ENCODE data around the gene LRCH4.
A peak's percentile ranks its signal among the peaks of the same experiment; 100 is the strongest.
"Not testable (repeated sequence)": the region's sequence is repeated elsewhere in the genome, so short reads cannot be mapped to it uniquely, and the experiment has no call there.

LRCH4 gene

DNA sequence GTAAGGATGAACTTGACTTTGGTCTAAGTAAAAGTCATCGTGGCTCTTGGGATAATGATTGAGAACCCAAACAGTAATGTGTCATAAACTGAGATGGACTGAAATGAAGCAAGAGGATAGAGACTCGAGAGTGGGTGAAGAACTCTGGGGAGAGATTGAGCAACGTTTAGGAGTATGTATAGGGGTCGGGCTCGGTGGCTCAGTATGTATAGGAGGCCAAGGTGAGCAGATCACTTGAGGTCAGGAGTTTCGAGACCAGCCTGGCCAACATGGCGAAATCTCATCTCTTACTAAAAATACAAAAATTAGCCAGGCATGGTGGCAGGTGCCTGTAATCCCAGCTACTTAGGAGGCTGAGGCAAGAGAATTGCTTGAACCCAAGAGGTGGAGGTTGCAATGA lies 44.6 kb downstream of the LRCH4 start:
- not testable (repeated sequence) for DNase-seq

DNA sequence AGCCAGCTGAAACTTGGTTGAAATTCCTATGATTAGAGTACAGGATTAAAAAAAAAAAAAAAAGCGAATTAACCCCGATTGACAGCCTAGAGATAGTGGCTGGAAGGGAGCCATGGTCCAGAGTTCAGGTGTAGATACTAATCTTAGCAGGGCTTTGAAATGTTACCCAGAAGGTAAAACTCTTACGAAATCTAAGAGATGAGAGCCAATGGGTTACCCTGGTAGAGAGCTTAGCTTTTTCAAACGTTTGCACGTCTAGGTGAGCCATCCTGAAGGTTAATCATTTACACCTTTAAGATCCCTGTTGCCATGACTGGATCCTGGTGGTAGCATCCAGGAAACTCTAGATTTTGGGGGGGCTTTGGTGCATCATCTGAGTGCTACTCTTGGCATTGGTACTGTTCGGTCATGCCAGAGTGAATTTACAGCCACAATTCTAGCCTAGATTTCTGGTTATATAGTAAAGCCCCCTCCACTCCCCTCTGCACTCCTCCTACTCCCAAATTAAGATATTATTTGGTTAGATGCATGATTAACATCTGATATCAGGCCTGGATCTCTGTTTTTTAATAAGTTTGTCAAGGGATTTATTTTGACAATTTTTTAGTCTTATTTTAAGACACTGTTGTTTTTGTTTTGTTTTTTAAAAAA lies 45.7 kb downstream of the LRCH4 start:
- DNase-seq: no peak

DNA sequence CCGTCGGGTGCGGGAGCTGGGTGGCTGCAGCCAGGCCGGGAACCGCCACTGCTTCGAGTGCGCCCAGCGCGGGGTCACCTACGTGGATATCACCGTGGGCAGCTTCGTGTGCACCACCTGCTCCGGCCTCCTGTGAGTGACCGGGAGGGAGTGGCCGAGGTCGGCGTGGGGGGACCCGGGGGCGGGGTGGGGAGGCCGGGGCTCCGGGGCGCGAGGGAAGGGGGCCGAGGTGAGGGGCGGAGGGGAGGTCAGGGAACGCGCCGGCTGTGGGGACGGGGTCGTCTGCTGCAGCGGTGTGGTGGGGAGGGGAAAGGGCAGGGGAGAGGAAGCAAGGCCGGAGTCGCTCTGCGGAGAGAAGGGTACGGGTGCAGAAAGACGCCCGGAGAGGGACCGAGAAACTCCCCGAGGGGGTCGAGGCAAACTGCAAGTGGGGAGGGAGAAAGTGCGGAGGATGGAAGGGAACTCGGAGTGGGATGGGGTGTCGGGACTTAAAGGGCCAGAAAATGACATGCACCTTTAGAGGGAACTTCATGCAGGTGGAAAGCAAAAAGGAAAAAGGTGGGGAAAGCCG lies 46.4 kb downstream of the LRCH4 start:
- no peak for DNase-seq

DNA sequence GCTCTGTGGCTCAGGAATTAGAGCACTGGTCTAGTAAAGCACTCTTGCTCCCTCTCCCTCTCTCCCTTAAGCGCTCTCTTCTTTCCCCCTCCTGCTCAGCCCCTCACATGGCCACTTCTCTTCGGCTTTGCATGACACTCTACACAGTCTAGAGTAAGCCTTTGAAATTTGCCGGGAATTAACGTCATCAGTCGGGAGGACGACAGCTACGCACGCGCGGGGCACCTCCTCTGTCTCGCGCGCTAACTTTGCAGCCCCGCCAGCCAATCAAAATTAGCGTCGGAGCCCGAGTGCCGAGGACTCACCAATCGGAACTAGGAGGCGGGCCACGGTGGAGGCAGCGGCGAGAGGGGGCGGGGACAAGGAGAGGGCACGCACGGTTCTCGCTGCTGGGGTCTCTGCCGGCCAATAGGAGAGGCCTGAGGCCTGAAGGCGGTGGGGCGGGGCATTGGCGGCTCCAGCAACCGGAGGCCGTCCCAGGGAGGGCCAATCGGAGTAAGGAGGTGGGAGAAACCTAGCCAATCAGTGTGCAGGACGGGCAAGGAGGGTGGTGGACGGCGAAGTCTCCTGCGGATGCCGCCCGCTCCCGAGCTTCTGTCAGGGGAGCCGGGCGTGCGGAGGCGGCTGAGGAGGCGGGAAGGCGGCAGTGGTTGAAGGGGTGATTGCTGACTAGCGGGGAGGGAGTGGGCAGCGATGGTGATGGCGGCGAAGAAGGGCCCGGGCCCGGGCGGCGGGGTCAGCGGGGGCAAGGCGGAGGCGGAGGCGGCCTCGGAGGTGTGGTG lies 47.1 kb downstream of the LRCH4 start, which contains the start of gene AGFG2:
AGFG2 (plus strand) TSS at position 550 of the 782 bp plus-strand sequence; CDS start at position 694, 144 bp downstream.
- peak; percentile 100 for DNase-seq

DNA sequence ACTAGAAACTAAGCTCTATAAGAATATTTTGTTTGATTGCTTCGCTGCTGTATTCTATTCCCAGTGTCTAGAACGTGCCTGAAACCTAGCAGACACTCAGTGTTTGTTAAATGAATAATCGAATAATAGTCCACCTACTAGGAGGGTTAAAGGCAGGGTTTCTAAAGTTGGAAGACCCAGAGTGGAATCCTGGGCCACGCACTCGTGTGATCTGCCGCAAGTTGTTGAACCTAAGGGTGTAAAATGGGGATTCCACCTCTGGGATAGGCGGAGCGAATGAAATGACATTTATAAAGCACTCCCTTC lies 47.6 kb downstream of the LRCH4 start:
- no peak for DNase-seq

DNA sequence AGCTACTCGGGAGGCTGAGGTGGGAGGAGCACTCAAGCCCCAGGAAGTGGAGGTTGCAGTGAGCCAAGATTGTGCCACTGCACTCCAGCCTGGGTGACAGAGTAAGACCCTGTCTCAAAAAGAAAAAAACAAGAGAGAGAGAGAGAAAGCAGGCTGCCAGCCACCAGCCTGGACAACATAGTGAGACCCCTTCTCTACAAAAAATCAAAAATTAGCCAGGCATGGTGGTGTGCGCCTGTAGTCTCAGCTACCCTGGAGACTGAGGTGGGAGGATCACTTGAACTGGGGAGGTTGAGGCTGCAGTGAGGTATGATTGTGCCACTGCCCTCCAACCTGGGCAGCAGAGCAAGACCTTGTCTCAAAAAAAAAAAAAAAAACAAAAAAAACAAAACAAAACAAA lies 49.2 kb downstream of the LRCH4 start:
- DNase-seq: not testable (repeated sequence)

DNA sequence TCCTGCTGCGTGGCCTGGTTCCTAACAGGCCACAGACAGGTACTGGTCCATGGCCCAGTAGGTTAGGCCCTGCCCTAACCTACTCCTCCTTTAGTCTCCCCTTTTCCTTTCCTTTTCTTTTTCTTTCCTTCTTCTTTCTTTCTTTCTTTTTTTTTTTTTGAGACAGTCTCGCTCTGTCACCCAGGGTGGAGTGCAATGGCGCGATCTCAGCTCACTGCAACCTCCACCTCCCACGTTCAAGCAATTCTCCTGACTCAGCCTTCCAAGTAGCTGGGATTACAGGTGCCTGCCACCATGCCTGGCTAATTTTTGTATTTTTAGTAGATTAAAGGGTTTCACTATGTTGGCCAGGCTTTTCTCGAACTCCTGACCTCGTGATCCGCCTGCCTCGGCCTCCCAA lies 49.9 kb downstream of the LRCH4 start:
- not testable (repeated sequence) for DNase-seq

DNA sequence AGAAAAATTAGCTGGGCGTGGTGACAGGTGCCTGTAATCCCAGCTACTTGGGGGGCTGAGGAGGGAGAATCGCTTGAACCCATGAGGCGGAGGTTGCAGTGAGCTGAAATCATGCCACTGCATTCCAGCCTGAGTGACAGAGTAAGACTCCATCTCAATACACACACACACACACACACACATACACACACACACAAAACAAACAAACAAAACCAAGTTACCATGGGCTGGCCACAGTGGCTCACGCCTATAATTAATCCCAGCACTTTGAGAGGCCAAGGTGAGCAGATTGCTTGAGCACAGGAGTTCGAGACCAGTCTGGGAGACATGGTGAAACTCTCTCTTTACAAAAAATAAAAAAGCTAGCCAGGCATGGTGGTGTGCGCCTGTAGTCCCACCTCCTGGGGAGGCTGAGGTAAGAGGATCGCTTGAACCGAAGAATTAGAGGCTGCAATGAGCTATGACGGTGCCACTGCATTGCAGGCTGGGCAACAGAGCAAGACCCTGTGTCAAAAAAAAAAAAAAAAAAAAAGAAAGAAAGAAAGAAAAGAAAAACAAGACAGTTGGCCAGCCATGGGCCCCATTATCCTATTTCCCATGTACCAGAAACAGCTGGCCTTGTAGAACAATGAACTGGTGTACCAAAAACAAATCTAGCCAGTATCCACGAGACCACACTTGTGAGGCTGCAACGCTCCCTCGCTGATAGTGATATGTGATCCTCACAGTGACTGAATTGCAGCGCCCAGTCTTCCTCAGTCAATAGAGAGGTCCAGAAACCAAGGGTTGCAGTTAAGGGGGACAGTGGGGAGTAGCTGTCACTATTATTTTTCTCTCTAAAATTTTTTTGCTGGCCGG lies 53.5 kb downstream of the LRCH4 start:
- DNase-seq: no peak

DNA sequence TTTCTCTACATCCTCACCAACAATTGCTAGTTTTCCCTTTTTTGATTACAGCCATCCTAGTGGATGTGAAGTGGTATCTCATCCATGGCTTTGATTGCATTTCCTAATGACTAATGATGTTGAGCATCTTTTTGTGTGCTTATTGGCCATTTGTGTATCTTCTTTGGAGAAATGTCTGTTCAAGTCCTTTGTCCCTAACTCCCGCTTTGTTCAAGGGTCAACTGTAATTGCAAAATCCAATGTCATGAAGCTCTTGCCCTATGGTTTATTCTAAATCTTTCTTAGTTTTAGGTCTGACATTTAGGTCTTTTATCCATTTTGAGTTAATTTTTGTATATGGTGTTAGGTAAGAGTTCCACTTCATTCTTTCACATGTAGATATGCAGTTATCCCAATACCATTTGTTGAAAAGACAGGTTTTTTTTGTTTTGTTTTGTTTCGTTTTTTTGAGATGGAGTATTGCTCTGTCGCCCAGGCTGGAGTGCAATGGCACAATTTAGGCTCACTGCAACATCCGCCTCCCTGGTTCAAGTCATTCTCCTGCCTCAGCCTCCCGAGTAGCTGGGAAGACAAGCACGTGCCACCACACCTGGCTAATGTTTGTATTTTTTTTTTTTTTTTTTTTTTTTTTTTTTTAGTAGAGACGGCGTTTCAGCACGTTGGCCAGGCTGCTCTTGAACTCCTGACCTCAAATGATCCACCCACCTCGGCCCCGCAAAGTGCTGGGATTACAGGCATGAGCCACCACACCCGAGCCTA lies 57.6 kb downstream of the LRCH4 start:
- DNase-seq: not testable (repeated sequence)
